Caco-2 (cell line): ENCODE data around the gene FMN1. TPM values are rescaled to one million over a fixed set of nuclear protein-coding genes. Genes with fewer than 3 reads are reported as not detected.

Experiments
- BruUV-seq: library from RNA; stranded (reverse); fragments of 400-500 nt; replicated peaks from 2 replicates; lab custom pipeline; 2021; lab: Mats Ljungman, UMichigan
- CTCF ChIA-PET: fragments of 300-600 bp; sonication (Branson Sonifier 250); formaldehyde crosslinking; loops from one replicate; lab custom pipeline; 2022; ENCODE audit warnings: antibody characterized with exemption; lab: Charles Lee
- POLR2A ChIA-PET: fragments of 300-600 bp; sonication (Branson Sonifier 250); formaldehyde crosslinking; loops from one replicate; lab custom pipeline; 2022; ENCODE audit warnings: antibody characterized with exemption; lab: Charles Lee
- DNase-seq, 2 experiments: peaks; one replicate each; pipeline versions ENCODE4 v3.0.0 to v3.0.0-alpha.2; 2020 to 2022
- H3K27me3 ChIP-seq: replicated peaks from 2 replicates; pipeline ENCODE4 v1.6.0; 2011; ENCODE audit warnings: low read length; ENCODE audit not compliant: control insufficient read depth, insufficient read depth
- H3K36me3 ChIP-seq: 2 replicates; pipeline ENCODE4 v1.5.1; 2011; ENCODE audit warnings: low read length; ENCODE audit not compliant: control insufficient read depth, insufficient read depth
- H3K4me1 ChIP-seq: fragments of 250-450 bp; sonication (Bioruptor Pico); 2 replicates; pipeline ENCODE4 v1.5.1; 2020; ENCODE audit warnings: mild to moderate bottlenecking
- H3K4me3 ChIP-seq: 2 replicates; pipeline ENCODE4 v1.5.1; 2011; ENCODE audit warnings: low read depth, mild to moderate bottlenecking, control low read depth, low read length
- H3K9me3 ChIP-seq: fragments of 250-450 bp; sonication (Bioruptor Pico); 2 replicates; pipeline ENCODE4 v1.5.1; 2020; ENCODE audit warnings: mild to moderate bottlenecking, moderate library complexity
- H3K27ac Mint-ChIP-seq: one replicate; pipeline ENCODE4 v1.8.0; 2022; ENCODE audit warnings: mixed read lengths; ENCODE audit not compliant: unreplicated experiment
- H3K27me3 Mint-ChIP-seq: one replicate; pipeline ENCODE4 v1.8.0; 2022; ENCODE audit warnings: mixed read lengths; ENCODE audit not compliant: insufficient read depth, unreplicated experiment
- H3K36me3 Mint-ChIP-seq: one replicate; pipeline ENCODE4 v1.8.0; 2022; ENCODE audit warnings: mild to moderate bottlenecking, mixed read lengths; ENCODE audit not compliant: insufficient read depth, unreplicated experiment
- H3K4me1 Mint-ChIP-seq: one replicate; pipeline ENCODE4 v1.8.0; 2022; ENCODE audit warnings: low read depth, mixed read lengths; ENCODE audit not compliant: unreplicated experiment
- H3K4me3 Mint-ChIP-seq: one replicate; pipeline ENCODE4 v1.8.0; 2022; ENCODE audit warnings: mild to moderate bottlenecking, moderate library complexity, mixed read lengths; ENCODE audit not compliant: unreplicated experiment
- H3K9me3 Mint-ChIP-seq: one replicate; pipeline ENCODE4 v1.8.0; 2022; ENCODE audit warnings: mixed read lengths; ENCODE audit not compliant: unreplicated experiment
- intact Hi-C: fragments of 100-400 bp; cut with micrococcal nuclease; formaldehyde crosslinking; loops from one replicate; pipeline ENCODE4 v1.10.0; 2022; ENCODE audit not compliant: unreplicated experiment
- total RNA-seq: library from RNA; stranded (reverse); gene quantifications from 2 replicates; pipeline ENCODE4 v1.2.3, GENCODE V29; 2022
- TF ChIP-seq, protein P1 (sequence below), 2 experiments: fragments of 200-600 bp in 1 of 2; IDR thresholded peaks; 1 replicate in 1 of 2; 2 replicates in 1 of 2; pipeline versions ENCODE4 v1.5.1 to v1.8.0; 2011 to 2022; ENCODE audit warnings: antibody characterized with exemption in 1 of 2, control low read depth in 1 of 2, inconsistent platforms in 1 of 2, low read depth in 1 of 2, low read length in 1 of 2, mild to moderate bottlenecking in 1 of 2, moderate library complexity in 1 of 2; ENCODE audit not compliant: insufficient read depth in 1 of 2, severe bottlenecking in 1 of 2, unreplicated experiment in 1 of 2

The FMN1 gene
- total RNA-seq, 1 experiment from 2014 or later, result 1.6 TPM

DNA sequence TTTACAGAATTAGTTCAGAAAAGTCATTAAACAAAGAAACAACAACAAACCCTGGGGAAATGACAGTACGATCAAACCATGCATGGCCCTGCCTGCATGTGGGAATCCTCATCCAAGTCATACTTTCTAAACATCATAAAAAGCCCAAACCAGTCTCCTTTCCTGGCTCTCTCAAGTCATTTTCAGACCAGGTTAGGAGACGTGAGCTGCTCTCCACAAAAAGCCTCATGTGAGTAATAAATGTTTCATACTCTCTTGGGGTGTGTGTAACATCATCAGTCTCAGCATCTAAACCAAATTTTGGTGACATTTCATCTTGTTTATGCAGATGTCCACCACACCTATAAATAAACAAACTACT is 457.8 kb downstream of the FMN1 start:
- Histone ChIP-seq H3K36me3 (no peaks in the 10 kb centered on the region), H3K4me1 (no peaks in the 10 kb centered on the region), H3K27me3 (no peaks in the 10 kb centered on the region), H3K4me3 (no peak overlapping the region), H3K9me3 (0 out of 2 replicates have a peak, but pooled peaks cover 4% of the 10 kb centered on the region)
- H3K27me3 Mint-ChIP-seq, result peaks cover 7% of the 10 kb centered on the region
- H3K9me3 Mint-ChIP-seq, result peaks cover 6% of the 10 kb centered on the region
- H3K4me3 Mint-ChIP-seq, result no peak overlapping the region
- no TSS peak for BruUV-seq
- H3K36me3 Mint-ChIP-seq, result no peaks in the 10 kb centered on the region
- no peak for DNase-seq
- H3K27ac Mint-ChIP-seq, result no peak overlapping the region
- TF ChIP-seq, protein P1, sequence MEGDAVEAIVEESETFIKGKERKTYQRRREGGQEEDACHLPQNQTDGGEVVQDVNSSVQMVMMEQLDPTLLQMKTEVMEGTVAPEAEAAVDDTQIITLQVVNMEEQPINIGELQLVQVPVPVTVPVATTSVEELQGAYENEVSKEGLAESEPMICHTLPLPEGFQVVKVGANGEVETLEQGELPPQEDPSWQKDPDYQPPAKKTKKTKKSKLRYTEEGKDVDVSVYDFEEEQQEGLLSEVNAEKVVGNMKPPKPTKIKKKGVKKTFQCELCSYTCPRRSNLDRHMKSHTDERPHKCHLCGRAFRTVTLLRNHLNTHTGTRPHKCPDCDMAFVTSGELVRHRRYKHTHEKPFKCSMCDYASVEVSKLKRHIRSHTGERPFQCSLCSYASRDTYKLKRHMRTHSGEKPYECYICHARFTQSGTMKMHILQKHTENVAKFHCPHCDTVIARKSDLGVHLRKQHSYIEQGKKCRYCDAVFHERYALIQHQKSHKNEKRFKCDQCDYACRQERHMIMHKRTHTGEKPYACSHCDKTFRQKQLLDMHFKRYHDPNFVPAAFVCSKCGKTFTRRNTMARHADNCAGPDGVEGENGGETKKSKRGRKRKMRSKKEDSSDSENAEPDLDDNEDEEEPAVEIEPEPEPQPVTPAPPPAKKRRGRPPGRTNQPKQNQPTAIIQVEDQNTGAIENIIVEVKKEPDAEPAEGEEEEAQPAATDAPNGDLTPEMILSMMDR (IDR thresholded peaks at IDR 0.05; ENCODE audit: insufficient read depth in 1 of 2, low read depth in 1 of 2, low read length in 1 of 2, severe bottlenecking in 1 of 2, unreplicated experiment in 1 of 2), result no peak
- ChIA-PET POLR2A (no interaction called here), CTCF (no interaction called here)
- H3K4me1 Mint-ChIP-seq, result no peaks in the 10 kb centered on the region
- intact Hi-C loops, result no loop called here

DNA sequence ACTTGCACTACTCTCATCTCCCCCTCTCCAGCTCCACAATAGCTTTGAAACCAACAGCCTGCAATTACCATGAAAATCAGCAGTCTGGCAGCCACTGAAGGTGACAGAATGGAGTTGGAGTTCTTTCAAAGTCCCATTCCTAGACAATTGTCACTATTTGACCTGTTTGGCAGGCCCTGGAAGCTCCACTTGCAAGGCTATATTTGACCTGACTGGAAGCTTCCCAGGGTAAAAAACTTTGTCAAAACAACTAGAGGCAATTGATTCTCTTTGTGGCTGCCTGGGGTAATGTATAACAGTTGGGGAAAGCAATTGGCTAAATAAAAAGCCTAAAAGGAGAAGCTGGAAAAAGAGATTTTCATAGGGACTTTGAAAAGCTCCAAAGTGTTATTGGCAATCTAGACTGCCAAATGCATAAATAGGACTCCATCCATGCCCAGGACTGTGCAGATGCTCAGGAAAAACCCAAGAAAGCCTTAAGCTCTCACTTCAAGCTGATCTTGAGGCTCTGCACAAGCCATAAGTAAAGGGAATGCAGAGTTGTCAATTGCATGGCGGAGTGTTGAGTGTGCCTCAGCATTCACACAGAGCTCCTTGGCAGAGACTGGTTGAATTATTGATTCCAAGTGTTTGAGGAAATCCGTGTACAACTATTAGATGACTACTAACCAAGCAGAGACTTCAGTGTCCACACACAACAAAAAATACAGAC is 458.4 kb downstream of the FMN1 start:
- DNase-seq, result no peak
- Histone ChIP-seq H3K36me3 (no peaks in the 10 kb centered on the region), H3K27me3 (no peaks in the 10 kb centered on the region), H3K9me3 (no peaks in the 10 kb centered on the region), H3K4me3 (no peak overlapping the region), H3K4me1 (no peaks in the 10 kb centered on the region)
- TF ChIP-seq, protein P1 (IDR thresholded peaks at IDR 0.05; ENCODE audit: insufficient read depth in 1 of 2, low read depth in 1 of 2, low read length in 1 of 2, severe bottlenecking in 1 of 2, unreplicated experiment in 1 of 2), result no peak
- H3K4me3 Mint-ChIP-seq, result no peak overlapping the region
- no peak overlapping the region for H3K27ac Mint-ChIP-seq
- ChIA-PET CTCF (no interaction called here), POLR2A (no interaction called here)
- no peaks in the 10 kb centered on the region for H3K36me3 Mint-ChIP-seq
- intact Hi-C loops, result no loop called here
- BruUV-seq, result no TSS peak
- peaks cover 6% of the 10 kb centered on the region for H3K9me3 Mint-ChIP-seq
- H3K27me3 Mint-ChIP-seq, result peaks cover 7% of the 10 kb centered on the region
- no peaks in the 10 kb centered on the region for H3K4me1 Mint-ChIP-seq

DNA sequence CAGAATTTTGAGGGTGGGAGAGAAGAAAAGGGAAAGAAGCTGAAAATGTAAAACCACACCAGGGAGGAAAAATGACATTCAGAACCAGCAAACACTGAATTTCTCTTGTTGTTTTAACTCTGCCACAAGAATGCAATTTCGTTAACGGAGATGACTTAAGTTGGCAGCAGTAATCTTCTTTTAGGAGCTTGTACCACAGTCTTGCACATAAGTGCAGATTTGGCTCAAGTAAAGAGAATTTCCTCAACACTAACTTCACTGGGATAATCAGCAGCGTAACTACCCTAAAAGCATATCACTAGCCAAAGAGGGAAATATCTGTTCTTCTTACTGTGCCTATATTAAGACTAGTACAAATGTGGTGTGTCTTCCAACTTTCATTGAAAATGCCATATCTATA is 461.2 kb downstream of the FMN1 start:
- no peak for DNase-seq
- TF ChIP-seq, protein P1 (IDR thresholded peaks at IDR 0.05; ENCODE audit: insufficient read depth in 1 of 2, low read depth in 1 of 2, low read length in 1 of 2, severe bottlenecking in 1 of 2, unreplicated experiment in 1 of 2), result no peak
- Histone ChIP-seq H3K27me3 (no peaks in the 10 kb centered on the region), H3K4me3 (no peak overlapping the region), H3K4me1 (no peaks in the 10 kb centered on the region), H3K36me3 (no peaks in the 10 kb centered on the region), H3K9me3 (no peaks in the 10 kb centered on the region)
- no peaks in the 10 kb centered on the region for H3K9me3 Mint-ChIP-seq
- no peaks in the 10 kb centered on the region for H3K4me1 Mint-ChIP-seq
- intact Hi-C loops, result no loop called here
- CTCF ChIA-PET, result no interaction called here
- H3K4me3 Mint-ChIP-seq, result no peak overlapping the region
- peaks cover 4% of the 10 kb centered on the region for H3K27me3 Mint-ChIP-seq
- no peak overlapping the region for H3K27ac Mint-ChIP-seq
- no TSS peak for BruUV-seq
- POLR2A ChIA-PET, result no interaction called here
- no peaks in the 10 kb centered on the region for H3K36me3 Mint-ChIP-seq
